Endometrial microvascular endothelial cells (primary cell): ENCODE results near the gene PLCB1. TPM values are rescaled to one million over a fixed set of nuclear protein-coding genes. Genes with fewer than 3 reads are reported as not detected.
"Not testable (repeated sequence)": the region's sequence is repeated elsewhere in the genome, so short reads cannot be mapped to it uniquely, and the experiment has no call there.

Experiments
- in situ Hi-C: cut with HindIII; loops from 2 replicates; pipeline ENCODE4 v1.10.0; 2017; ENCODE audit warnings: low sequenced_read_pairs, low pct_unique_long_range_greater_than_20kb; ENCODE audit errors: inconsistent ontology term
- total RNA-seq: library from RNA; depleted of rRNA; stranded (reverse); fragments of >200 nt; gene quantifications from one replicate; pipeline ENCODE4 v1.2.3, GENCODE V29; 2015; ENCODE audit errors: inconsistent ontology term

The PLCB1 gene
- total RNA-seq, 1 donor from 2014 or later, result 16.1 TPM

DNA sequence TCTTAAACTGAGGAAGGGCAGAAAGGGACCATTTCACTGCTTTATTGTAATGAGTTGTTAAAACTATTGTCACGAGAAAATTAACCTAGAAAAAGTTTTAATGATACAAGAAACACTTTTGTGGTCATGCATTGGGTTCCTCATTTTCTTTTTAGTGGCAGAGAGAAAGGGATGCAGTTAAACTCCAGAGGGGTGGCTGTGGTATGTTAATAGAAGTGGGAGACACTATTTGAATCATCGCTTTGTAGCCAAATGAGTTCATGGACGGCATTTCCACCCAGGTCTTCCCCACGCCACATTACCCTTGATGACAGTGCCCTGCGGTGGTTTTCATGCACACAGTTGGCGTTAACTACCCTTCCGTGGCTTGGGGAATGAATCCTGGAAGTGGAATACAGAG lies 235.6 kb downstream of the PLCB1 start:
- in situ Hi-C loops, result no loop called here

DNA sequence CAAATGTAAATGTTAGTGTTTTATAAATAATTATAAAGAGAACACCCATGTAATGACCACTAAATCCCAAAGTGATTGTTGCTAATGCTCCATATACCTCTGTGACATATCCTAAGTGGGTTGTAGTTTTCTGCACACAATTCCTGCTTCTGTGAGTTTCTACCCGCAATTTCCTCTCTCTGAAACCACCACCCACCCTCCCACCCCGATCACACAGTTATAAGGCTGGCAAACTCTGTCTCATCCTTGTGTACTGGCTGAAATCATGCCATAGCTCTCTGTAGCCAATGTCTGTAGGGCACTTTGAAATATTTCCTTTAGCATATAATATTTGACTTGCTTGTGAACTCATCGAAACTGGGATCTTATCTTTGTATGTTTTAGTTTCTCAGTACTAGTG lies 236.6 kb downstream of the PLCB1 start:
- in situ Hi-C loops, result no loop called here

GRCh38 chr20:8369311-8369710 lies 237.2 kb downstream of the PLCB1 start:
- in situ Hi-C loops, result no loop called here

DNA sequence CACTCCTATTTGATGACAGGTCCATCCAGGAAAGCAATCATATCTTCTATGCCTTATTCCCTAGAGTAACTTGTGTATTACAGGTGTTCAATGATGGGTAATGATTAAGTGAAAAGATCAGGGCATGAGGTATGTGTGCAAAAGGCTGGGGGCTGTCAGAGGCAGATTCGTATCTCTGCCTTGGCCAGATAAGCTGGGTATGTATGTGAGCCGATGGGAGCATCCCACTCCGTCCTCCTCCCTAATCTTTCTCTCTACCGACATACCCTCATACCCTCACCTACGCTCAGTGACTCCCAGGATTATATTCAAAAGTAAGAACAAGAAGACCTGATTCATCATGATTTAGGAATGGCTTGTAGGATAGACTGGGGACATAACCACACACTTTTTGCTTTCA lies 238.7 kb downstream of the PLCB1 start:
- in situ Hi-C loops, result no loop called here

GRCh38 chr20:8372824-8373380 lies 240.8 kb downstream of the PLCB1 start:
- in situ Hi-C loops, result no loop called here

DNA sequence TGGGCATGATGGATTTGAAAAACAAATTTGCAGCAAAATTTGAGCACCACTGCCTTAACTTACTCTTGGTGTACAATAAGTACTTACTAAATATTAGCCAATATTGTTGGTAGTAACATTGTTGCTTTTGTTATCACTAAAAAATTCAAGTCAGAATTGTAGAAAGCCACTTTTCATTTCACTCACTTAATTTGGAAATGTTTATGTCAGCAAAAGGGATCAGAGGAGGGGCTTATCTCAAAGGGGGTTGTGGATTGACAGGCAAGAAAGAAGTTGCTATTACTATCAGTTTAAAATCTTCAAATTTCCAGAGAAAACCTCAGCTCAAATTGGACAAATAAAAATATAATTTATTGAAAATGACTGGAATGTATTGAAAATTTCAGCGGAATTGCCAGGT lies 241.5 kb downstream of the PLCB1 start:
- in situ Hi-C loops, result no loop called here

GRCh38 chr20:8375898-8376297 lies 243.8 kb downstream of the PLCB1 start:
- in situ Hi-C loops, result no loop called here

DNA sequence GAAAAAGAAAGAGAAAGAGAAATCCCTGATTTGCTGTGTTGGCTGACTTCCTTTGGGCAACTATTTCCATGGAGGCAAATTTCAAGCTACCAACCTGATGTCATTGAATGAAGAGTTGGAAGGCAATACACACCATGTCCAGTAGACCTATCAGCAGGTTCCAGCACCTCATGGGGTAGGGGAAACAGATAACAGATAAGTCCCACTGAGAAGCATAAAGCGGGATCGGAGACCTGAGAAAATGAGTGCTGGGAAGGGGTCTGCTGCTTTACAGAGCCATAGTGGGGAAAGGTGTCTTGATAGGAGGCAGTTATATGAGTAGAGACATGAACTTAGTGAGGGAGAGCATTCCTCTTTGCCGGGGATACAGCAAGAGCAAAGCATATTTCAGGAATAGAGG lies 244.9 kb downstream of the PLCB1 start:
- in situ Hi-C loops, result no loop called here

- in situ Hi-C loops, result not testable (repeated sequence)
These were observed 247.1 kb downstream of the PLCB1 start for GRCh38 chr20:8379125-8379524.

- in situ Hi-C loops, result no loop called here
These were observed 253.2 kb downstream of the PLCB1 start for GRCh38 chr20:8385247-8385646.

GRCh38 chr20:8386991-8387390 lies 254.9 kb downstream of the PLCB1 start:
- in situ Hi-C loops, result no loop called here

GRCh38 chr20:8388141-8388540 lies 256.1 kb downstream of the PLCB1 start:
- in situ Hi-C loops, result no loop called here

- in situ Hi-C loops, result no loop called here
These were observed 256.6 kb downstream of the PLCB1 start for GRCh38 chr20:8388707-8389106.

GRCh38 chr20:8389381-8390036 lies 257.4 kb downstream of the PLCB1 start:
- in situ Hi-C loops, result loop anchor here (10.0 kb wide), 1 partner anchor 255 kb away; the partner anchor contains the start of gene PLCB1

DNA sequence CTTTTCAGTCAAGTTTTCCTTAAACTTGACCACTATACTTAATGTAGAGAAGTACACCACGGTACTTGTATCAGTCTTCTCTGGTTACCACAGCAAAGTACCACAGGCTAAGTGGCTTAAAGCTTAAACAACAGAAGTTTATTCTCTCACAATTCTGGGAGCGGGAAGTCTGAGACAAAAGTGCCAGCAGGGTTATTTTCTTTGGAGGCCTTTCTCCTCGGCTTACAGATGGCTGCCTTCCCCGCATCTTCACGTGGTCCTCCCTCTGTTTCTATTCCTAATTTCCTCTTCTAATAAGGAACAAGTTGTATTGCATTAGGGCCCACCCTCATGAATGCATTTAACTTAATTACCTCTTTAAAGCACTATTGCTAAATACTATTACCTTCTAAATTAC lies 258.0 kb downstream of the PLCB1 start:
- in situ Hi-C loops, result loop anchor here (10.0 kb wide), 1 partner anchor 255 kb away; the partner anchor contains the start of gene PLCB1

DNA sequence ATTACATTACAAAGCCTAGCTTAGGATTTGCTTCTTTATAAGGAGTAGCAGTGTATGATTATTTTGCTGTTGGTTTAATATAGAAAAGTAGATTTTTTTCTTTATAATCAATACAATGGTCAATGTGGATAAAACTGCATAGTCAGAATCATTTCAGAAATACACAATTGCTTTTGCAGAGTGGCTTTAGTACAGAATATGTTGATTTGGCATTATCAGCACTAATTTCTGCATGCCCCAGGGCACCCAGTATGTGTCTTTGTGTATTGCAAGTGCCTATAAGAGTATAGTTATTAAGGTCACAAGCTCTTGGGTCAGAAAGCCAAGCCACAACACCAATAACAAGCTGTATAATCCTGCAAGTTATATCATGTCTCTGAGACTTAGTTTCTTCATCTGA lies 258.4 kb downstream of the PLCB1 start:
- in situ Hi-C loops, result loop anchor here (10.0 kb wide), 1 partner anchor 256 kb away; the partner anchor contains the start of gene PLCB1

DNA sequence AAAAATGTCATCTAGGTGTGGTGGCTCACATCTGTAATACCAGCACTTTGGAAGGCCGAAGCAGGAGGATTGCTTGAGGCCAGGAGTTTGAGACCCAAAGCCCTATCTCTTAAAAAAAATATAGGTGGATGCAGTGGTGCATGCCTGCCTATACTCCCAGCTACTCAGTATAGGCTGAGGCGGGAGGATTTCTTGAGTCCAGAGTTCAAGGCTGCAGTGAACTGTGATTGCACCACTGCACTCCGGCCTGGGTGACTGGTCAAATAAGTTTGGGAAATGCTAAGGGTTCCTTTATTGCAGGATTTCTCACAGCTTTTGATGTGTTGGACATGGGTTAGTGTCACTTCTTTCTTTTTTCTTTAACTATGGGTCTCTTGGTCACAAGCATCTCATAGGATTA lies 261.3 kb downstream of the PLCB1 start:
- in situ Hi-C loops, result loop anchor here (10.0 kb wide), 1 partner anchor 259 kb away; the partner anchor contains the start of gene PLCB1

DNA sequence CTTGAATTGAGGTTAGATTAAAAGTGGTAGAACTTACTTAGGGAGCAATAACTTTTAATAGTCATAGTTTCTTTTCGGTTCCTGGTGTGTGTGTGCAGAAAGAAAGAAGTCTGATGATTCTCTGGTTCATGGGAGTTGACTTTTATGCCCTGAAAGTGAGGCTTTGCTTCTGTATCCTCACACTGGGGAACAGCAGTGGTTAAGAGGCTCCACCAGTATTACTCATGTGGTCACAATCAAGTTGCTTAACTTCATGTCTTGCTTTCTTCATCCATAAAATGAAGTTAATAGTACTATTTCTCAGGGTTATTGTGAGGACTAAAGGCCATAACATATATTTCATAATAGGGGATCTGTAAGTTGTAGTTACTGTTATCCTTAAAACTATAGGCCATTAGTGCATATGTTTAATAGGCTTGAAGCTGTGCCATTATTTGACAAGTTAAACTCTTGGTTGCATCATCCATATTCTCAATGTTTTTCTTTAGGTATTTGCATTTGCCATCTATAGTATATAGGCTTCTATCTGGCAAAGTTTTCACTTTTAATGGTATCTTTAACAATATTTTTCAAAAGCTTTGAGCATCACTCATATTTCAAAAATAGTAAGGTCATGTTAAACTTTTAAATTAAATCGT lies 262.4 kb downstream of the PLCB1 start:
- in situ Hi-C loops, result loop anchor here (10.0 kb wide), 1 partner anchor 260 kb away; the partner anchor contains the start of gene PLCB1

DNA sequence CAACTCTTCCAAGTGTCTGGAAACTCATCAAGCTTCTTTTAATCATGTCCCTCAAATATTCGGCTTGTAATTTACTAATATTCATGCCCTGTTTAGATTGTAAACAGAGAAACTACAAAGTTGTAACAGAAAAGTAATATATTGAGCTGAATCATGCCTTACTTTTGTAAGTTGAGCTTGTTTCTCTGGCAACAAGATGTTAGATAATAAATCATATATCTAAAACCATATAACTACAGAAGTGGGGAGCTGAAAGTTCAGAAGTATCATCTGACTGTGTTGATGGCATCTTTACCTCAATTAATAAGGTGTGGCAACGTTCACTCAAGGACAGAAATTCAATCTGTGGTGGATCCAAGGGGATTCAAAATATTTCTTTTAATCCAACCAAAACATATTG lies 263.9 kb downstream of the PLCB1 start:
- in situ Hi-C loops, result loop anchor here (10.0 kb wide), 1 partner anchor 261 kb away; the partner anchor contains the start of gene PLCB1
